Mucosa of stomach (tissue), 1 donor: Measurements from ENCODE around the gene ZNF570.
A peak's percentile ranks its signal among the peaks of the same experiment; 100 is the strongest.

Experiments used
- H3K27me3 ChIP-seq: one replicate; pipeline ENCODE4 v1.7.0; 2013; ENCODE audit warnings: mild to moderate bottlenecking, low read length; ENCODE audit not compliant: control insufficient read depth, insufficient read depth
- H3K36me3 ChIP-seq: one replicate; pipeline ENCODE4 v1.7.0; 2013; ENCODE audit warnings: low read length; ENCODE audit not compliant: control insufficient read depth, insufficient read depth
- H3K4me1 ChIP-seq: one replicate; pipeline ENCODE4 v1.7.0; 2013; ENCODE audit warnings: mild to moderate bottlenecking, low read length; ENCODE audit not compliant: control insufficient read depth, insufficient read depth
- H3K4me3 ChIP-seq: one replicate; pipeline ENCODE4 v1.7.0; 2013; ENCODE audit warnings: low read length
- H3K9ac ChIP-seq: one replicate; pipeline ENCODE4 v1.7.0; 2013; ENCODE audit warnings: mild to moderate bottlenecking, low read length, moderate library complexity
- H3K9me3 ChIP-seq: one replicate; pipeline ENCODE4 v1.7.0; 2013; ENCODE audit warnings: mild to moderate bottlenecking, low read length, moderate library complexity; ENCODE audit not compliant: control insufficient read depth
- donor health status: Pancreatic carcinoma.

ZNF570 gene

GRCh38 chr19:37468961-37469777 lies at the start of gene ZNF570:
TSS of gene ZNF570 (plus strand) at chr19:37469356. CDS start at chr19:37470355, 999 bp downstream.
- Histone ChIP-seq H3K4me3 (peak within 1 kb of the TSS; percentile 88), H3K9me3 (no peaks in the 10 kb centered on the region), H3K27me3 (no peaks in the 10 kb centered on the region), H3K36me3 (no peaks in the 10 kb centered on the region), H3K4me1 (peaks cover 8% of the 10 kb centered on the region), H3K9ac (peak within 1 kb of the TSS; percentile 66)

GRCh38 chr19:37452500-37453245 lies 16.5 kb upstream of the ZNF570 start:
- Histone ChIP-seq H3K9ac (no peak overlapping the region), H3K4me1 (no peaks in the 10 kb centered on the region), H3K27me3 (no peaks in the 10 kb centered on the region), H3K4me3 (no peak overlapping the region), H3K9me3 (peaks cover 21% of the 10 kb centered on the region), H3K36me3 (no peaks in the 10 kb centered on the region)

- Histone ChIP-seq H3K4me1 (peaks cover 8% of the 10 kb centered on the region), H3K36me3 (no peaks in the 10 kb centered on the region), H3K27me3 (no peaks in the 10 kb centered on the region), H3K9ac (peak overlapping the region; percentile 73), H3K9me3 (no peaks in the 10 kb centered on the region), H3K4me3 (peak overlapping the region; percentile 33)
Measured at GRCh38 chr19:37466277-37466797, 2.8 kb upstream of the ZNF570 start.

DNA sequence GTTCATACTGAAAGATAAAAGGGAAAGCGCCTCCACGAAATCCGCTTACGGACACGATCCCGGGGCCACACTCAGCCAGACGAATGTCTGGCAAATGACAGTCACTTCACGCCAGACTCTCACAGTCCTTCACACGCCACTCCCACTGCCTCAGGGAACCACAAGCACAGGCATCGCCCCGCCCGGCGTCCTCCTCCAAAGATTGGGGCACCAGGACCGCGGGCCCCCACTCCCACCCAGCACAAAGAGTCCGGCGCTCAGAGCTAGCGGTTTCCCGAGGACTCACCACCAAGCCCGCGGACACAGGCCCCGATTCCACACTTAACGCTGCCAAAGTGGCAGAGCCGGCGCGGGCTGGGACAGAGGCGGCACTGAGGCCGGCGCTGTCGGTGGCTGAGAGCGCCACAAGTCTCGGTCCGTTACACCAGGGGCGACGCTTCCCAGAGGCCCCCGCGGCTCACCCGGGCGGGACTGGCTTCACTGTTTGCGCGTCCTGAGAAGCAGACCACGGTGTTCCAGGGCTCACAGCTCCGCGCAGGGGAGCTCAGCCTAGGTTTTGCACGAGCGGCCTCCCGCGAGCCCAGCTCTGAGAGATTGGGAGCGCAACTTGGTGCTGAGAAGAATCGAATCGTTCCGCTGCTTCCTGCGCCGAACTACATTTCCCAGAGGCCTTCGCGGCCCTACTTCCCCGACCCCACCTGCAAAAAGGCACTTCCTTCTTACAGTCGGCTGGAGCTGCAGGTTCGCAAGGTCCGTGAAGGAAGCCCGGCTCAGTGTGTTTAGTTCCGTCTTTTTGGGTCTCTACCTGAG lies 2.2 kb upstream of the ZNF570 start, which contains the start of gene ZNF569:
ZNF569 (minus strand) TSS at position 647 of the 810 bp plus-strand sequence. CDS start 22,523 bp downstream, outside the sequence.
- H3K4me1 ChIP-seq, result peaks cover 8% of the 10 kb centered on the region
- H3K9me3 ChIP-seq, result no peaks in the 10 kb centered on the region
- peak within 1 kb of the TSS; percentile 73 for H3K9ac ChIP-seq
- H3K36me3 ChIP-seq, result no peaks in the 10 kb centered on the region
- H3K27me3 ChIP-seq, result no peaks in the 10 kb centered on the region
- H3K4me3 ChIP-seq, result peak within 1 kb of the TSS; percentile 33

DNA sequence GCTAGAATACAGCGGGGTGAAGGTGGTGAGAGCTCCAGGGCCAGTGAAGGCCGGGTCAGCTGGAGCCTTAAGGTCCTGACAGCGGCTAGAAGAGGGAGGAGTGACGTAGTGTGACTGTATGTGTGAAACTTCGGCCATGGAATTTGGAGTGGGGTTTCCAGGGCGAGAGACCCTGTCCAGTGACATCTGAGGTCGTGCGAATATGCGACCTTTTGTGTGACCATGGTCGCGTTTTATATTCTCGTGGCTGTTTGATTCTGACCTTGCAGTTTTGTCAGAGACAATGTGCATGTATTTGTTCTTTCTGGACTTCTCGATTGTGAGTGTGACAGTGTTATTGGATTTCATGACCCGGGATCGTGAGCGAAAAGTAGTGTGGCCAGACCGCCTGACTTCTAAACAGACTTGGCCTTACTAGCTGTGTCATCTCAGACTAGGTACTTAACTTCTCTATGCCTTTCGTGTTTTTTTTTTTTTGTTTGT lies 1.5 kb upstream of the ZNF570 start:
- Histone ChIP-seq H3K4me1 (peaks cover 8% of the 10 kb centered on the region), H3K9ac (peak overlapping the region; percentile 73), H3K36me3 (no peaks in the 10 kb centered on the region), H3K9me3 (no peaks in the 10 kb centered on the region), H3K4me3 (peak overlapping the region; percentile 33), H3K27me3 (no peaks in the 10 kb centered on the region)

DNA sequence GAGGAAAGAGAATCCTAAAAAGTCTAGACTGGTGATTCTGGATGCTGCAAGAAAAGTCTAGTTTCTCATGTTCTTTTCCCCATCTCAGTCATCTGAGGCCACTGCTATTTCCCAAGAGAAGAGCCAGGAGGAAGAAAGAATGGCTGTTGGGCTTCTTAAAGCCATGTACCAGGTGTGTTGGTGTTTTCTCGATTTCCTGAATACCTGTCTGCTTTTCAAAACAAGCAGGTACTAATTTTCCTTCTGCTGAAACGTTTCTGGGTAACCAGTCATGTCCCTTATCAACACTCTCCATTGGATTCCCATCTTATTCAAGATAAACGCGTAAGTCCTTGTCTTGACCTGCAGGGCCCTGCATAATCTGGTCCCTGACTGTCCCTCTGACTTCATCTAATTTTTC lies 1.1 kb downstream of the ZNF570 start:
- peak overlapping the region; percentile 66 for H3K9ac ChIP-seq
- no peaks in the 10 kb centered on the region for H3K27me3 ChIP-seq
- H3K36me3 ChIP-seq, result no peaks in the 10 kb centered on the region
- no peaks in the 10 kb centered on the region for H3K9me3 ChIP-seq
- H3K4me1 ChIP-seq, result peaks cover 8% of the 10 kb centered on the region
- no peak overlapping the region for H3K4me3 ChIP-seq

DNA sequence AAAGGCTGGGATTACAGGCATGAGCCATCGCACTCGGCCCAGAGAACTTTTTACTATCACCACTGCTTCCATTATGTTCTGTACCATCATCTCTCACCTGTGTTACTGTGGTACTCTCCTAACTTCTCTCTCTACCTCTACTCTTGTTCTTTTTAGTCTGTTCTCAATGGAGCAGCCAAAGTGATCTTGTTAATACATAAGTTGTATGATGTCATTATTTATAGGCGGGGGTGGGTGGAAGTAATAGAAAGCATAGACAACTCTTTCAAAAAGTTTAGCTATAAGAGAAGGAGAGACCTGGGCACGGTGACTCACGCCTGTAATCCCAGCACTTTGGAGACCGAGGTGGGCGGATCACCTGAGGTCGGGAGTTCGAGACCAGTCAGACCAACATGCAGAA lies 3.0 kb downstream of the ZNF570 start:
- no peak overlapping the region for H3K4me3 ChIP-seq
- H3K4me1 ChIP-seq, result peaks cover 8% of the 10 kb centered on the region
- no peaks in the 10 kb centered on the region for H3K9me3 ChIP-seq
- H3K9ac ChIP-seq, result no peak overlapping the region
- H3K36me3 ChIP-seq, result no peaks in the 10 kb centered on the region
- no peaks in the 10 kb centered on the region for H3K27me3 ChIP-seq

GRCh38 chr19:37484406-37485168 lies 15.4 kb downstream of the ZNF570 start:
- H3K9ac ChIP-seq, result no peak overlapping the region
- H3K27me3 ChIP-seq, result no peaks in the 10 kb centered on the region
- peaks cover 32% of the 10 kb centered on the region for H3K9me3 ChIP-seq
- peaks cover 8% of the 10 kb centered on the region for H3K36me3 ChIP-seq
- H3K4me3 ChIP-seq, result no peak overlapping the region
- no peaks in the 10 kb centered on the region for H3K4me1 ChIP-seq

DNA sequence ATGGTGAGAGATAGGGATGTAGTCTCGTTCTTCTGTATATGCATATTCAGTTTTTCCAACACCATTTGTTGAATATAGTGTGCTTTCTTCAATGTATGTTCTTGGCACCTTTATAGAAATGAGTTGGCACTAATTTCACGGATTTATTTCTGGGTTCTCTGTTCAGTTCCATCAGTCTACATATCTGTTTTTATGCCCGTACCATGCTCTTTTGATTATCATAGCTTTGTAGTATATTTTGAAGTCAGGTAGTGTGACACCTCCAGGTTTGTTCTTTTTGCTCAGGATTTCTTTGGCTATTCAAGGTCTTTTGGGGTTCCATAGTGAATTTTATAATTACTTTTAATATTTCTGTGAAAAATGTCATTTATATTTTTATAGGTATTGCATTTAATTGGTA lies 23.1 kb downstream of the ZNF570 start:
- Histone ChIP-seq H3K4me1 (no peaks in the 10 kb centered on the region), H3K9ac (no peak overlapping the region), H3K4me3 (no peak overlapping the region), H3K27me3 (no peaks in the 10 kb centered on the region), H3K9me3 (peaks cover 4% of the 10 kb centered on the region), H3K36me3 (no peaks in the 10 kb centered on the region)

- Histone ChIP-seq H3K9ac (peak overlapping the region; percentile 91), H3K4me1 (peaks cover 9% of the 10 kb centered on the region), H3K4me3 (peak overlapping the region; percentile 95), H3K36me3 (no peaks in the 10 kb centered on the region), H3K27me3 (no peaks in the 10 kb centered on the region), H3K9me3 (peaks cover 7% of the 10 kb centered on the region)
Measured at GRCh38 chr19:37505958-37506386, 36.8 kb downstream of the ZNF570 start.
